ENCODE results near the gene PIP4P1.

PIP4P1 gene

DNA sequence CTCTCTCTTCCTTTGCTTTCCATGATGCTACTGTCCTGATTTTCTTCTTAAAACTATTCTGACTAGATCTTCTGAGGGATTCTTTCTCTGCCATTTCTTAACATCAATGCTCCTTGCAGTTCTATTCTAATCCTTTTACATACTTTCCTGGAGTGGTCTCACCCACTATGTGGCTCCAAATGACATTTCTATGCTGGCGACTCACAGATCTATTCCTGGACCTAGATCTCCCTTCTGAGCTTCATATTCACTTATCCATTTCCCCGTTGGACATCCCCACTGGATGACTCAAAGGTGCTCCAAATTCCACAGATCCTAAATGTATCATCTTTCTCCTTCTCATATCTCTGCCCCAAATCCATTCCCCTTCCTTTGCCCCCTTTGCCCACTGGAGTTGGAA lies 52.0 kb downstream of the PIP4P1 start:
- TF ChIP-seq, protein P1, sequence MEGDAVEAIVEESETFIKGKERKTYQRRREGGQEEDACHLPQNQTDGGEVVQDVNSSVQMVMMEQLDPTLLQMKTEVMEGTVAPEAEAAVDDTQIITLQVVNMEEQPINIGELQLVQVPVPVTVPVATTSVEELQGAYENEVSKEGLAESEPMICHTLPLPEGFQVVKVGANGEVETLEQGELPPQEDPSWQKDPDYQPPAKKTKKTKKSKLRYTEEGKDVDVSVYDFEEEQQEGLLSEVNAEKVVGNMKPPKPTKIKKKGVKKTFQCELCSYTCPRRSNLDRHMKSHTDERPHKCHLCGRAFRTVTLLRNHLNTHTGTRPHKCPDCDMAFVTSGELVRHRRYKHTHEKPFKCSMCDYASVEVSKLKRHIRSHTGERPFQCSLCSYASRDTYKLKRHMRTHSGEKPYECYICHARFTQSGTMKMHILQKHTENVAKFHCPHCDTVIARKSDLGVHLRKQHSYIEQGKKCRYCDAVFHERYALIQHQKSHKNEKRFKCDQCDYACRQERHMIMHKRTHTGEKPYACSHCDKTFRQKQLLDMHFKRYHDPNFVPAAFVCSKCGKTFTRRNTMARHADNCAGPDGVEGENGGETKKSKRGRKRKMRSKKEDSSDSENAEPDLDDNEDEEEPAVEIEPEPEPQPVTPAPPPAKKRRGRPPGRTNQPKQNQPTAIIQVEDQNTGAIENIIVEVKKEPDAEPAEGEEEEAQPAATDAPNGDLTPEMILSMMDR (conservative IDR thresholded peaks at IDR 0.05), result no peak
- H3K27ac ChIP-seq, result no peak overlapping the region
